ENCODE measurements around the gene OGFOD1. TPM values are rescaled to one million over a fixed set of nuclear protein-coding genes. Genes with fewer than 3 reads are reported as not detected.

Gene OGFOD1
- total RNA-seq, 6 experiments from 2014 or later: 12.2 to 32.0 (median 17.4) TPM

GRCh38 chr16:56415875-56416274 is 35.5 kb upstream of the OGFOD1 start:
- intact Hi-C loops (cut with DNase I): no loop called here
- ATAC-seq (peak in 1 of 4 donors; percentile 22), DNase-seq (no peak)
- peaks cover 0 to 2% (median 0%) of the 10 kb centered on the region in 4 donors for H3K9me3 ChIP-seq
- H3K4me3 ChIP-seq: no peak overlapping the region
- no peaks in the 10 kb centered on the region for H3K27me3 ChIP-seq
- TF ChIP-seq POLR2A (IDR thresholded peaks at IDR 0.05) (no peak), CTCF (IDR thresholded peaks at IDR 0.05) (no peak)
- 49% methylated on average over 4 of the region's 4 CpGs for WGBS (ENCODE audit: insufficient coverage, low coverage, low lambda C conversion rate, missing lambda C conversion rate)
- no peak overlapping the region for H3K27ac ChIP-seq
- H3K36me3 ChIP-seq: no peaks in the 10 kb centered on the region
- peaks cover 0 to 21% (median 0%) of the 10 kb centered on the region in 4 donors for H3K4me1 ChIP-seq

GRCh38 chr16:56417138-56417537 is 34.2 kb upstream of the OGFOD1 start:
- H3K4me3 ChIP-seq: no peak overlapping the region
- DNase-seq (no peak), ATAC-seq (peak in 1 of 4 donors; percentile 22)
- no peaks in the 10 kb centered on the region for H3K36me3 ChIP-seq
- intact Hi-C loops (cut with DNase I): no loop called here
- H3K27me3 ChIP-seq: no peaks in the 10 kb centered on the region
- TF ChIP-seq POLR2A (IDR thresholded peaks at IDR 0.05): no peak
- no peak for TF ChIP-seq CTCF (IDR thresholded peaks at IDR 0.05)
- H3K9me3 ChIP-seq: no peaks in the 10 kb centered on the region
- 95% methylated on average over 4 of the region's 4 CpGs for WGBS (ENCODE audit: insufficient coverage, low coverage, low lambda C conversion rate, missing lambda C conversion rate)
- H3K4me1 ChIP-seq: peaks cover 0 to 30% (median 3%) of the 10 kb centered on the region in 4 donors
- no peak overlapping the region for H3K27ac ChIP-seq

GRCh38 chr16:56419740-56420548 is 31.4 kb upstream of the OGFOD1 start:
- DNase-seq (no peak), ATAC-seq (no peak)
- H3K36me3 ChIP-seq: no peaks in the 10 kb centered on the region
- no peaks in the 10 kb centered on the region for H3K9me3 ChIP-seq
- intact Hi-C loops (cut with DNase I): no loop called here
- no peak for TF ChIP-seq CTCF (IDR thresholded peaks at IDR 0.05)
- no peak for TF ChIP-seq POLR2A (IDR thresholded peaks at IDR 0.05)
- 82% methylated on average over 8 of the region's 8 CpGs for WGBS (ENCODE audit: insufficient coverage, low coverage, low lambda C conversion rate, missing lambda C conversion rate)
- H3K4me3 ChIP-seq: no peak overlapping the region
- H3K27me3 ChIP-seq: no peaks in the 10 kb centered on the region
- peaks cover 0 to 48% (median 14%) of the 10 kb centered on the region in 4 donors for H3K4me1 ChIP-seq
- no peak overlapping the region for H3K27ac ChIP-seq

- Histone ChIP-seq H3K36me3 (no peaks in the 10 kb centered on the region), H3K27me3 (no peaks in the 10 kb centered on the region), H3K9me3 (no peaks in the 10 kb centered on the region), H3K4me1 (peaks cover 0 to 48% (median 14%) of the 10 kb centered on the region in 4 donors), H3K4me3 (no peak overlapping the region), H3K27ac (no peak overlapping the region)
- DNase-seq (no peak), ATAC-seq (no peak)
- TF ChIP-seq POLR2A (IDR thresholded peaks at IDR 0.05): no peak
- TF ChIP-seq CTCF (IDR thresholded peaks at IDR 0.05): no peak
- intact Hi-C loops (cut with DNase I): no loop called here
Observed at GRCh38 chr16:56420613-56421012, 30.7 kb upstream of the OGFOD1 start.

Data from right lobe of liver (tissue), 6 donors.